ENCODE results near the gene SLCO1A2.

Gene SLCO1A2

GRCh38 chr12:21328578-21328977, 6.1 kb downstream of the SLCO1A2 start:
- ATAC-seq, result no peak

GRCh38 chr12:21324551-21324950, 10.2 kb downstream of the SLCO1A2 start:
- no peak for ATAC-seq

- ATAC-seq, result no peak
Measured at GRCh38 chr12:21323736-21324135, 11.0 kb downstream of the SLCO1A2 start.

GRCh38 chr12:21308785-21309184, 25.9 kb downstream of the SLCO1A2 start:
- no peak for ATAC-seq

- ATAC-seq, result no peak
Measured at GRCh38 chr12:21305661-21306060, 29.1 kb downstream of the SLCO1A2 start.

GRCh38 chr12:21300632-21301031, 34.1 kb downstream of the SLCO1A2 start:
- no peak for ATAC-seq

- ATAC-seq, result peak in 1 of 2 donors; percentile 20
Measured at GRCh38 chr12:21296751-21297406, 37.8 kb downstream of the SLCO1A2 start.

GRCh38 chr12:21296348-21296747, 38.4 kb downstream of the SLCO1A2 start:
- no peak for ATAC-seq

GRCh38 chr12:21294176-21294575, 40.5 kb downstream of the SLCO1A2 start:
- ATAC-seq, result no peak

- ATAC-seq, result no peak
Measured at GRCh38 chr12:21292111-21292510, 42.6 kb downstream of the SLCO1A2 start.

- ATAC-seq, result no peak
Measured at GRCh38 chr12:21289698-21290097, 45.0 kb downstream of the SLCO1A2 start.

- no peak for ATAC-seq
Measured at GRCh38 chr12:21276826-21277225, 57.9 kb downstream of the SLCO1A2 start.

- ATAC-seq, result no peak
Measured at GRCh38 chr12:21265932-21266331, 68.8 kb downstream of the SLCO1A2 start.

- no peak for ATAC-seq
Measured at GRCh38 chr12:21264232-21264631, 70.5 kb downstream of the SLCO1A2 start.

- no peak for ATAC-seq
Measured at GRCh38 chr12:21257172-21257571, 77.5 kb downstream of the SLCO1A2 start.

- no peak for ATAC-seq
Measured at GRCh38 chr12:21252070-21252469, 82.6 kb downstream of the SLCO1A2 start.

- ATAC-seq, result peak in 1 of 2 donors; percentile 21
Measured at GRCh38 chr12:21248679-21249078, 86.0 kb downstream of the SLCO1A2 start.

GRCh38 chr12:21239866-21240265, 94.9 kb downstream of the SLCO1A2 start:
- no peak for ATAC-seq

GRCh38 chr12:21234395-21234794, 100.3 kb downstream of the SLCO1A2 start:
- no peak for ATAC-seq

- no peak for ATAC-seq
Measured at GRCh38 chr12:21223930-21224329, 110.8 kb downstream of the SLCO1A2 start.

GRCh38 chr12:21221778-21222177, 112.9 kb downstream of the SLCO1A2 start:
- ATAC-seq, result no peak

- ATAC-seq, result no peak
Measured at GRCh38 chr12:21221072-21221471, 113.6 kb downstream of the SLCO1A2 start.

- ATAC-seq, result no peak
Measured at GRCh38 chr12:21220266-21220665, 114.5 kb downstream of the SLCO1A2 start.

GRCh38 chr12:21219206-21219605, 115.5 kb downstream of the SLCO1A2 start:
- no peak for ATAC-seq

All from activated CD4-positive, CD25-positive, alpha-beta regulatory T cell treated with anti-CD3 and anti-CD28 coated beads, Interleukin-2, amount 50 U/mL, for 24 hours (primary cell).